ENCODE data around the gene LIPK. TPM values are rescaled to one million over a fixed set of nuclear protein-coding genes. Genes with fewer than 3 reads are reported as not detected.

The LIPK gene
- total and polyA plus RNA-seq, 2 of the 13 experiments (the other 11 are each of a cell fraction or from before 2014, with no cell fraction given) = not detected

GRCh38 chr10:88794731-88795130 lies 88.7 kb downstream of the LIPK start (continued):
- no peak for TF ChIP-seq ZFP91 (CRISPR knock-in tag; IDR thresholded peaks at IDR 0.05; ENCODE audit: borderline replicate concordance)
- no peak for TF ChIP-seq LRRFIP1 (CRISPR knock-in tag; conservative IDR thresholded peaks at IDR 0.05)
- no peak for TF ChIP-seq CENPT (CRISPR knock-in tag; IDR thresholded peaks at IDR 0.05; ENCODE audit: low read depth)
- no peak for TF ChIP-seq ZBTB25 (CRISPR knock-in tag; IDR thresholded peaks at IDR 0.05)
- no peak for TF ChIP-seq POGK (CRISPR knock-in tag; conservative IDR thresholded peaks at IDR 0.05)
- no peak for TF ChIP-seq ZNF20 (CRISPR knock-in tag; IDR thresholded peaks at IDR 0.05)
- TF ChIP-seq FIP1L1 (IDR thresholded peaks at IDR 0.05; ENCODE audit: borderline replicate concordance, insufficient read depth, low read depth, low read length) = no peak
- TF ChIP-seq NR0B2 (CRISPR knock-in tag; IDR thresholded peaks at IDR 0.05) = no peak

All from HepG2 (cell line).